CD4-positive, alpha-beta T cell (primary cell): Measurements from ENCODE around the gene HOXA11. TPM values are rescaled to one million over a fixed set of nuclear protein-coding genes. Genes with fewer than 3 reads are reported as not detected.

Source experiments
- ATAC-seq: fragments of 200-7000 bp; cut with Tn5 transposase; one replicate; pipeline ENCODE4 v1.10.0; 2022; ENCODE audit warnings: mild to moderate bottlenecking; ENCODE audit not compliant: poor library complexity
- CTCF ChIA-PET: fragments of 350-600 bp; sonication (Branson Sonifier 250); formaldehyde crosslinking; loops from one replicate; lab custom pipeline; 2021; ENCODE audit warnings: antibody characterized with exemption, inconsistent platforms; lab: Charles Lee
- POLR2A ChIA-PET: fragments of 350-600 bp; sonication (Branson Sonifier 250); formaldehyde crosslinking; loops from one replicate; lab custom pipeline; 2021; ENCODE audit warnings: antibody characterized with exemption, inconsistent platforms; lab: Charles Lee
- DNase-seq, 14 experiments: peaks; one replicate each; pipeline ENCODE4 v3.0.0-alpha.2; 2013 to 2020; ENCODE audit warnings: mixed read lengths in 2 of 14
- H3K27ac ChIP-seq, 2 donors: one replicate each; pipeline versions ENCODE4 v1.5.1 to v1.7.0; 2013; ENCODE audit warnings: low read length in 2 of 2, low read depth in 1 of 2, mild to moderate bottlenecking in 1 of 2
- H3K27me3 ChIP-seq, 2 experiments: 1 replicate in 1 of 2; 2 replicates in 1 of 2; pipeline versions ENCODE4 v1.6.1 to v1.7.0; 2013; ENCODE audit warnings: low read length in 2 of 2, control low read depth in 1 of 2, mild to moderate bottlenecking in 1 of 2, moderate library complexity in 1 of 2; ENCODE audit not compliant: insufficient read depth in 2 of 2, control insufficient read depth in 1 of 2
- H3K36me3 ChIP-seq: one replicate; pipeline ENCODE4 v1.6.1; 2013; ENCODE audit warnings: low read length, control low read depth; ENCODE audit not compliant: insufficient read depth
- H3K4me1 ChIP-seq: one replicate; pipeline ENCODE4 v1.6.1; 2013; ENCODE audit warnings: low read length, control low read depth; ENCODE audit not compliant: insufficient read depth
- H3K4me3 ChIP-seq: one replicate; pipeline ENCODE4 v1.5.1; 2013; ENCODE audit warnings: mild to moderate bottlenecking, low read length, moderate library complexity
- H3K9me3 ChIP-seq, 2 experiments: 1 replicate in 1 of 2; 2 replicates in 1 of 2; pipeline versions ENCODE4 v1.6.1 to v1.7.0; 2013; ENCODE audit warnings: low read length in 2 of 2, mild to moderate bottlenecking in 2 of 2, control low read depth in 1 of 2, moderate library complexity in 1 of 2; ENCODE audit not compliant: control insufficient read depth in 1 of 2, insufficient read depth in 1 of 2
- H3K27ac Mint-ChIP-seq: one replicate; pipeline ENCODE4 v1.8.0; 2020; ENCODE audit warnings: mixed read lengths
- H3K27me3 Mint-ChIP-seq: one replicate; pipeline ENCODE4 v1.8.0; 2021; ENCODE audit warnings: mixed read lengths
- H3K36me3 Mint-ChIP-seq: one replicate; pipeline ENCODE4 v1.8.0; 2021; ENCODE audit warnings: low read depth, mixed read lengths
- H3K4me1 Mint-ChIP-seq: one replicate; pipeline ENCODE4 v1.8.0; 2021; ENCODE audit warnings: low read depth, mixed read lengths
- H3K4me3 Mint-ChIP-seq: one replicate; pipeline ENCODE4 v1.8.0; 2020; ENCODE audit warnings: mild to moderate bottlenecking, mixed read lengths
- H3K9me3 Mint-ChIP-seq: one replicate; pipeline ENCODE4 v1.8.0; 2020; ENCODE audit warnings: mixed read lengths
- CTCF ChIP-seq: fragments of 200-600 bp; IDR thresholded peaks from one replicate; pipeline ENCODE4 v1.8.0; 2022; ENCODE audit warnings: antibody characterized with exemption, mild to moderate bottlenecking
- intact Hi-C, 2 experiments: fragments of 100-400 bp; cut with DNase I in 1 of 2; cut with micrococcal nuclease in 1 of 2; formaldehyde crosslinking; loops; one replicate each; pipeline versions ENCODE4 v1.15.1 to v1.9.0; 2023 to 2025; cut with DNase I, micrococcal nuclease
- total RNA-seq, 174 experiments: library from RNA in 2 of 174; stranded (reverse) in 2 of 174; gene quantifications; one replicate each; pipeline ENCODE4 v1.2.3 and lab custom pipeline; 2021 to 2026

Gene HOXA11
- total RNA-seq, 2 experiments from 2014 or later = not detected

- Histone ChIP-seq H3K36me3 (no peaks in the 10 kb centered on the region), H3K9me3 (peaks cover 0 to 49% of the 10 kb centered on the region in 2 experiments), H3K4me3 (no peak overlapping the region), H3K27me3 (peaks cover 73 to 90% of the 10 kb centered on the region in 2 experiments), H3K27ac (no peak overlapping the region), H3K4me1 (peaks cover 36% of the 10 kb centered on the region)
- Mint-ChIP-seq H3K27ac (no peak overlapping the region), H3K9me3 (no peaks in the 10 kb centered on the region), H3K36me3 (no peaks in the 10 kb centered on the region), H3K27me3 (peaks cover 96% of the 10 kb centered on the region), H3K4me3 (no peak overlapping the region), H3K4me1 (peaks cover 24% of the 10 kb centered on the region)
- POLR2A ChIA-PET = interaction anchor here (3.5 kb wide), 1 partner anchor 8 kb away, joined by 14 read pairs; no protein-coding TSS in a partner anchor
- ATAC-seq (no peak), DNase-seq (peak in 1 of 14 experiments; percentile 31)
- intact Hi-C loops = no loop called here
- no peak for TF ChIP-seq CTCF
- CTCF ChIA-PET = interaction anchor here (0.6 to 2.0 kb wide), 18 partner anchors 7 to 1311 kb away, joined by 3 to 17 read pairs (median 6); no protein-coding TSS in a partner anchor
Measured at GRCh38 chr7:27180431-27181420, 4.3 kb downstream of the HOXA11 start.

DNA sequence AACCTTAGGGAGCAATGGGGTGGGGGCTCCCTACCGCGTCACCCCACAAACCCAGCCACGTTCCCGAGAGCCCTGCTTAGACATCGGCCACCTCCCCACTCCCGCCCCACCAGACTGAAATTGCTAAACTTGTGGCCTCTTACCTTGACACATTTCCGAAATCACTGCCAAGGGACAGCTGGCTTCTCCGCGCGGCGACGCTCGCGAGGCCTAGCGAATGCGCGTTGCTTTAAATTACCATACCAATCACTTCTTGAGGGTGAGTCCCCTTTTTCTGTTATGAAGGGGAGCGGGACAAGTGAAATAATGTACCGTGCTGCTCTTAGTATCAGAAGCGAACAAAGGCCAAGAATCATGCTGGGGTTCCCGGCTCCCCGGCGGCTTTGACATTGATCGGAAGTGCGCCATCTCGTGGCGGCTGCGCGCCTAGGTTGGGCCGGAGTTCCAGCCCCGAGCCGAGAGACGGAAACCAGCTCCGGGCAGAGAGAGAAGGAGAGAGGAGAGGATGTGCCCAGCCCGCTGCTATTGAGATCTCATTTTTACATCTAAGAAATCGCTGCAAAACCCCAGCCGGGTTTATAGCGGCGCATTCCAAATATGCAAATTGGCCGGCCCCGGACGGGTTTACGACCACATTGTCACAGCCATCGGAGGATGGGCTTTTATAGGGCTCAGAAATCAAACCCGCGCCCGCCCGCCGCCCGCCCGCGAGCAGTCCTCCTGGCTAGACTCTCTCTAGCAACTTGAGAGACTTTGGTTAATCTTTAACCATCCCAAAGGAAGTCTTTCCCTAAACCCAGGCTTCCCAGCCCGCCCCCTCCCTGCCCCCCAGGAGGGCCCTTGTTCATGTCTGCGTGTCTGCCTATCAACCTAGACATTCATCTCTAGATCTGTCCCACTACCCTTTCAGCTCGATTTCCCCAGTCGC, 5.3 kb downstream of the HOXA11 start:
- no peak overlapping the region for H3K27ac Mint-ChIP-seq
- H3K27me3 ChIP-seq = peaks cover 73 to 90% of the 10 kb centered on the region in 2 experiments

More for the DNA sequence above, 5.3 kb downstream of the HOXA11 start:
- no peaks in the 10 kb centered on the region for H3K9me3 Mint-ChIP-seq
- no peaks in the 10 kb centered on the region for H3K36me3 Mint-ChIP-seq
- H3K4me3 Mint-ChIP-seq = peak overlapping the region; percentile 57
- Histone ChIP-seq H3K4me1 (peaks cover 28% of the 10 kb centered on the region), H3K4me3 (no peak overlapping the region), H3K36me3 (no peaks in the 10 kb centered on the region), H3K27ac (no peak overlapping the region), H3K9me3 (peaks cover 0 to 48% of the 10 kb centered on the region in 2 experiments)
- DNase-seq = peak in 11 of 14 experiments; percentile 41 to 85 (median 56)
- peaks cover 18% of the 10 kb centered on the region for H3K4me1 Mint-ChIP-seq
- POLR2A ChIA-PET = no interaction called here
- peaks cover 96% of the 10 kb centered on the region for H3K27me3 Mint-ChIP-seq
- intact Hi-C loops = loop anchor here in 1 of 2 experiments (5.0 kb wide), 1 partner anchor 1227 kb away; no protein-coding TSS in a partner anchor
- peak; percentile 78 for ATAC-seq
- peak; percentile 90 for TF ChIP-seq CTCF
- CTCF ChIA-PET = interaction anchor here (0.6 to 2.0 kb wide), 19 partner anchors 8 to 1310 kb away, joined by 3 to 17 read pairs (median 5); no protein-coding TSS in a partner anchor
